Measurements from ENCODE around the gene GSX2.

- TF ChIP-seq, protein P1, sequence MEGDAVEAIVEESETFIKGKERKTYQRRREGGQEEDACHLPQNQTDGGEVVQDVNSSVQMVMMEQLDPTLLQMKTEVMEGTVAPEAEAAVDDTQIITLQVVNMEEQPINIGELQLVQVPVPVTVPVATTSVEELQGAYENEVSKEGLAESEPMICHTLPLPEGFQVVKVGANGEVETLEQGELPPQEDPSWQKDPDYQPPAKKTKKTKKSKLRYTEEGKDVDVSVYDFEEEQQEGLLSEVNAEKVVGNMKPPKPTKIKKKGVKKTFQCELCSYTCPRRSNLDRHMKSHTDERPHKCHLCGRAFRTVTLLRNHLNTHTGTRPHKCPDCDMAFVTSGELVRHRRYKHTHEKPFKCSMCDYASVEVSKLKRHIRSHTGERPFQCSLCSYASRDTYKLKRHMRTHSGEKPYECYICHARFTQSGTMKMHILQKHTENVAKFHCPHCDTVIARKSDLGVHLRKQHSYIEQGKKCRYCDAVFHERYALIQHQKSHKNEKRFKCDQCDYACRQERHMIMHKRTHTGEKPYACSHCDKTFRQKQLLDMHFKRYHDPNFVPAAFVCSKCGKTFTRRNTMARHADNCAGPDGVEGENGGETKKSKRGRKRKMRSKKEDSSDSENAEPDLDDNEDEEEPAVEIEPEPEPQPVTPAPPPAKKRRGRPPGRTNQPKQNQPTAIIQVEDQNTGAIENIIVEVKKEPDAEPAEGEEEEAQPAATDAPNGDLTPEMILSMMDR (IDR thresholded peaks at IDR 0.05 in 8 of 11, conservative IDR thresholded peaks at IDR 0.05 in 3 of 11) = no peak
- TF ChIP-seq POLR2AphosphoS5 (IDR thresholded peaks at IDR 0.05) = no peak
- TF ChIP-seq POLR2A (IDR thresholded peaks at IDR 0.05) = no peak
Measured at GRCh38 chr4:54050214-54050904, 49.6 kb upstream of the GSX2 start.
